ENCODE results near the gene BCAS3.
"Not testable (repeated sequence)": the region's sequence is repeated elsewhere in the genome, so short reads cannot be mapped to it uniquely, and the experiment has no call there.

The BCAS3 gene

GRCh38 chr17:61426482-61427304, 749.0 kb downstream of the BCAS3 start:
- Histone ChIP-seq H3K4me1 (ENCODE audit: control insufficient read depth, insufficient read depth, low read depth, low read length) (peaks cover 5% of the 10 kb centered on the region), H4K91ac (ENCODE audit: low read length) (no peak overlapping the region), H2BK12ac (ENCODE audit: low read length in 2 of 2) (no peak overlapping the region), H3K4ac (ENCODE audit: low read depth in 1 of 2, low read length in 2 of 2) (no peak overlapping the region), H3K9me3 (ENCODE audit: control insufficient read depth, low read length) (no peaks in the 10 kb centered on the region), H3K27ac (ENCODE audit: low read length, poor library complexity, severe bottlenecking) (no peak overlapping the region), H3K4me3 (ENCODE audit: insufficient read depth in 1 of 2, low read depth in 1 of 2, low read length in 2 of 2) (no peak overlapping the region), H2BK15ac (ENCODE audit: low read depth, poor library complexity, severe bottlenecking) (no peak overlapping the region), H2BK120ac (ENCODE audit: low read depth, low read length) (no peak overlapping the region), H3K14ac (ENCODE audit: low read length in 2 of 2) (no peak overlapping the region), H3K79me1 (replicated peaks; ENCODE audit: low read length, poor library complexity, severe bottlenecking) (no peaks in the 10 kb centered on the region), H2BK5ac (ENCODE audit: low read depth, low read length, poor library complexity, severe bottlenecking) (no peak overlapping the region), H3K36me3 (ENCODE audit: control insufficient read depth in 1 of 2, insufficient read depth in 2 of 2, low read depth in 1 of 2, low read length in 2 of 2) (no peaks in the 10 kb centered on the region), H2AK5ac (ENCODE audit: low read length, severe bottlenecking) (no peak overlapping the region), H3K27me3 (ENCODE audit: control insufficient read depth in 1 of 2, insufficient read depth in 1 of 2, low read length in 2 of 2) (peaks cover 0 to 25% of the 10 kb centered on the region in 2 experiments), H4K8ac (ENCODE audit: low read length) (no peak overlapping the region), H3K18ac (ENCODE audit: low read depth in 1 of 2, low read length in 2 of 2) (no peak overlapping the region), H3K23ac (ENCODE audit: low read length in 2 of 2) (no peak overlapping the region), H3K4me2 (ENCODE audit: low read length, poor library complexity, severe bottlenecking) (no peak overlapping the region), H3K9ac (ENCODE audit: low read length) (no peak overlapping the region), H2AFZ (ENCODE audit: low read depth, low read length) (no peak overlapping the region)
- no peak for DNase-seq
- 73% methylated on average over 9 of the region's 10 CpGs for WGBS

GRCh38 chr17:61427567-61427966, 749.9 kb downstream of the BCAS3 start:
- H3K4ac ChIP-seq (ENCODE audit: low read depth in 1 of 2, low read length in 2 of 2) = no peak overlapping the region

DNA sequence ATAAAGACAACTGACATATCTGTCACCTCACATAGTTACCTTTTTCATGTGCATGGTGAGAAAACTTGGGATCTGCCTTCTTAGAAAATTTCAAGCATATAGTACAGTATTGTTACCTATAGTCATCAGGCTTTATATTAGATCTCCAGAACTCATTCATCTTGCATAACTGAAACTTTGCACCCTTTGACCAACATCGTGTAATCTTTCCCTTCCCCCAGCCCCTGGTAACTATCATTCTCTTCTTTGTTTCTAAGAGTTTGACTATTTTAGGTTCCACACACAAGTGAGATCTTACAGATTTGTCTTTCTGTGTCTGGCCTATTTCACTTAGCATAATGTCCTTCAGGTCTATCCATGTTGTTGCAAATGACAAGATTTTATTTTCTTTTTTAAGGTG, 751.6 kb downstream of the BCAS3 start:
- H2AK5ac ChIP-seq (ENCODE audit: low read length, severe bottlenecking) = no peak overlapping the region
- no peaks in the 10 kb centered on the region for H3K36me3 ChIP-seq (ENCODE audit: control insufficient read depth in 1 of 2, insufficient read depth in 2 of 2, low read depth in 1 of 2, low read length in 2 of 2)
- 83% methylated on average over 1 of the region's 1 CpG for WGBS
- H3K4me2 ChIP-seq (ENCODE audit: low read length, poor library complexity, severe bottlenecking) = no peak overlapping the region
- H3K27ac ChIP-seq (ENCODE audit: low read length, poor library complexity, severe bottlenecking) = no peak overlapping the region
- H2BK15ac ChIP-seq (ENCODE audit: low read depth, poor library complexity, severe bottlenecking) = no peak overlapping the region
- H3K4me1 ChIP-seq (ENCODE audit: control insufficient read depth, insufficient read depth, low read depth, low read length) = peaks cover 7% of the 10 kb centered on the region
- no peak overlapping the region for H3K4ac ChIP-seq (ENCODE audit: low read depth in 1 of 2, low read length in 2 of 2)
- H2AFZ ChIP-seq (ENCODE audit: low read depth, low read length) = no peak overlapping the region
- no peak overlapping the region for H3K4me3 ChIP-seq (ENCODE audit: insufficient read depth in 1 of 2, low read depth in 1 of 2, low read length in 2 of 2)
- no peak overlapping the region for H2BK120ac ChIP-seq (ENCODE audit: low read depth, low read length)
- H3K23ac ChIP-seq (ENCODE audit: low read length in 2 of 2) = no peak overlapping the region
- H4K8ac ChIP-seq (ENCODE audit: low read length) = no peak overlapping the region
- H2BK5ac ChIP-seq (ENCODE audit: low read depth, low read length, poor library complexity, severe bottlenecking) = no peak overlapping the region
- no peak overlapping the region for H3K18ac ChIP-seq (ENCODE audit: low read depth in 1 of 2, low read length in 2 of 2)
- no peaks in the 10 kb centered on the region for H3K79me1 ChIP-seq (replicated peaks; ENCODE audit: low read length, poor library complexity, severe bottlenecking)
- H3K9me3 ChIP-seq (ENCODE audit: control insufficient read depth, low read length) = no peaks in the 10 kb centered on the region
- H3K14ac ChIP-seq (ENCODE audit: low read length in 2 of 2) = no peak overlapping the region
- DNase-seq = no peak
- no peak overlapping the region for H2BK12ac ChIP-seq (ENCODE audit: low read length in 2 of 2)
- no peak overlapping the region for H3K9ac ChIP-seq (ENCODE audit: low read length)
- H3K27me3 ChIP-seq (ENCODE audit: control insufficient read depth in 1 of 2, insufficient read depth in 1 of 2, low read length in 2 of 2) = peaks cover 0 to 11% of the 10 kb centered on the region in 2 experiments
- no peak overlapping the region for H4K91ac ChIP-seq (ENCODE audit: low read length)

More at GRCh38 chr17:61427567-61427966, 749.9 kb downstream of the BCAS3 start:
- no peak overlapping the region for H2BK5ac ChIP-seq (ENCODE audit: low read depth, low read length, poor library complexity, severe bottlenecking)
- H3K14ac ChIP-seq (ENCODE audit: low read length in 2 of 2) = no peak overlapping the region
- H3K27me3 ChIP-seq (ENCODE audit: control insufficient read depth in 1 of 2, insufficient read depth in 1 of 2, low read length in 2 of 2) = peaks cover 0 to 17% of the 10 kb centered on the region in 2 experiments
- peaks cover 7% of the 10 kb centered on the region for H3K4me1 ChIP-seq (ENCODE audit: control insufficient read depth, insufficient read depth, low read depth, low read length)
- H4K91ac ChIP-seq (ENCODE audit: low read length) = no peak overlapping the region
- no peaks in the 10 kb centered on the region for H3K9me3 ChIP-seq (ENCODE audit: control insufficient read depth, low read length)
- no peak overlapping the region for H2AFZ ChIP-seq (ENCODE audit: low read depth, low read length)
- H3K27ac ChIP-seq (ENCODE audit: low read length, poor library complexity, severe bottlenecking) = no peak overlapping the region
- no peak overlapping the region for H3K18ac ChIP-seq (ENCODE audit: low read depth in 1 of 2, low read length in 2 of 2)
- no peak overlapping the region for H3K9ac ChIP-seq (ENCODE audit: low read length)
- H3K23ac ChIP-seq (ENCODE audit: low read length in 2 of 2) = no peak overlapping the region
- H2AK5ac ChIP-seq (ENCODE audit: low read length, severe bottlenecking) = peak overlapping the region; percentile 69
- no peak overlapping the region for H3K4me2 ChIP-seq (ENCODE audit: low read length, poor library complexity, severe bottlenecking)
- H3K36me3 ChIP-seq (ENCODE audit: control insufficient read depth in 1 of 2, insufficient read depth in 2 of 2, low read depth in 1 of 2, low read length in 2 of 2) = no peaks in the 10 kb centered on the region
- no peak overlapping the region for H2BK120ac ChIP-seq (ENCODE audit: low read depth, low read length)
- no peak overlapping the region for H4K8ac ChIP-seq (ENCODE audit: low read length)
- no peak for DNase-seq
- H3K4me3 ChIP-seq (ENCODE audit: insufficient read depth in 1 of 2, low read depth in 1 of 2, low read length in 2 of 2) = no peak overlapping the region
- H2BK12ac ChIP-seq (ENCODE audit: low read length in 2 of 2) = no peak overlapping the region
- no peak overlapping the region for H2BK15ac ChIP-seq (ENCODE audit: low read depth, poor library complexity, severe bottlenecking)
- H3K79me1 ChIP-seq (replicated peaks; ENCODE audit: low read length, poor library complexity, severe bottlenecking) = no peaks in the 10 kb centered on the region

- H3K9me3 ChIP-seq (ENCODE audit: control insufficient read depth, low read length); H2BK15ac ChIP-seq (ENCODE audit: low read depth, poor library complexity, severe bottlenecking); H3K9ac ChIP-seq (ENCODE audit: low read length); H3K27me3 ChIP-seq (ENCODE audit: control insufficient read depth in 1 of 2, insufficient read depth in 1 of 2, low read length in 2 of 2); H3K36me3 ChIP-seq (ENCODE audit: control insufficient read depth in 1 of 2, insufficient read depth in 2 of 2, low read depth in 1 of 2, low read length in 2 of 2); H3K18ac ChIP-seq (ENCODE audit: low read depth in 1 of 2, low read length in 2 of 2); H3K4me1 ChIP-seq (ENCODE audit: control insufficient read depth, insufficient read depth, low read depth, low read length); H2BK12ac ChIP-seq (ENCODE audit: low read length in 2 of 2); H4K8ac ChIP-seq (ENCODE audit: low read length); H3K27ac ChIP-seq (ENCODE audit: low read length, poor library complexity, severe bottlenecking); H3K4me2 ChIP-seq (ENCODE audit: low read length, poor library complexity, severe bottlenecking); H2AK5ac ChIP-seq (ENCODE audit: low read length, severe bottlenecking); H2AFZ ChIP-seq (ENCODE audit: low read depth, low read length); H3K14ac ChIP-seq (ENCODE audit: low read length in 2 of 2); H4K91ac ChIP-seq (ENCODE audit: low read length); H3K4ac ChIP-seq (ENCODE audit: low read depth in 1 of 2, low read length in 2 of 2); DNase-seq; H3K4me3 ChIP-seq (ENCODE audit: insufficient read depth in 1 of 2, low read depth in 1 of 2, low read length in 2 of 2); H3K23ac ChIP-seq (ENCODE audit: low read length in 2 of 2); H2BK5ac ChIP-seq (ENCODE audit: low read depth, low read length, poor library complexity, severe bottlenecking); H3K79me1 ChIP-seq (replicated peaks; ENCODE audit: low read length, poor library complexity, severe bottlenecking); H2BK120ac ChIP-seq (ENCODE audit: low read depth, low read length): not testable (repeated sequence)
- WGBS = 91% methylated on average over 6 of the region's 6 CpGs
These were observed 752.2 kb downstream of the BCAS3 start for GRCh38 chr17:61429831-61430230.

Measured in mesenchymal stem cell (in vitro differentiated cells and primary cell).